A673 (cell line): ENCODE measurements around the gene OR5AU1.

Experiments used
- EZH2 ChIP-seq: fragments of 200-600 bp; sonication (generic); IDR thresholded peaks from 2 replicates; pipeline ENCODE4 v1.6.1; 2017; ENCODE audit warnings: borderline replicate concordance, low read depth, mild to moderate bottlenecking, mixed read lengths, antibody characterized with exemption, low read length; ENCODE audit not compliant: poor library complexity, severe bottlenecking
- TF ChIP-seq, protein P1 (sequence below): fragments of 300-800, 200-600 bp; sonication (generic); conservative IDR thresholded peaks from 2 replicates; pipeline ENCODE4 v1.5.1; 2017; ENCODE audit warnings: low read depth, mild to moderate bottlenecking, antibody characterized with exemption, low read length, moderate library complexity, mixed read lengths

DNA sequence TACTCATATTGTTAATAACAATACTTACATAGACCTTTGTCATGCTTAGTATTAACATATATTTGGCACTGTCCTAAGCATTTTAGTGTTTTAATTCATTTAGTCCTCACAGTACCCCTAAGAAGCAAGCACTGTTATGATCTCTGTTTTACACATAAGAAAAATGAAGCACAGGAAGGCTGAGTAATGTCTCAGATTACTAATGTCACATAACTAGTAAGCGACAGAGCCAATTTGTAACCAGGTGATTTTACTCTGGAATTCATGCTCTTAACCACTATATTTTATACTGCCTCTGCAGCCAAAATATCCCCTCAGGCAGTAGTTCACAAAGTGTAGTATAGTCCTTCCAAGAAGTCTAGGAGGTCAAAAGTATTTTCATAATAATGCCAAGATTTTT, 34.7 kb downstream of the OR5AU1 start:
- TF ChIP-seq, protein P1, sequence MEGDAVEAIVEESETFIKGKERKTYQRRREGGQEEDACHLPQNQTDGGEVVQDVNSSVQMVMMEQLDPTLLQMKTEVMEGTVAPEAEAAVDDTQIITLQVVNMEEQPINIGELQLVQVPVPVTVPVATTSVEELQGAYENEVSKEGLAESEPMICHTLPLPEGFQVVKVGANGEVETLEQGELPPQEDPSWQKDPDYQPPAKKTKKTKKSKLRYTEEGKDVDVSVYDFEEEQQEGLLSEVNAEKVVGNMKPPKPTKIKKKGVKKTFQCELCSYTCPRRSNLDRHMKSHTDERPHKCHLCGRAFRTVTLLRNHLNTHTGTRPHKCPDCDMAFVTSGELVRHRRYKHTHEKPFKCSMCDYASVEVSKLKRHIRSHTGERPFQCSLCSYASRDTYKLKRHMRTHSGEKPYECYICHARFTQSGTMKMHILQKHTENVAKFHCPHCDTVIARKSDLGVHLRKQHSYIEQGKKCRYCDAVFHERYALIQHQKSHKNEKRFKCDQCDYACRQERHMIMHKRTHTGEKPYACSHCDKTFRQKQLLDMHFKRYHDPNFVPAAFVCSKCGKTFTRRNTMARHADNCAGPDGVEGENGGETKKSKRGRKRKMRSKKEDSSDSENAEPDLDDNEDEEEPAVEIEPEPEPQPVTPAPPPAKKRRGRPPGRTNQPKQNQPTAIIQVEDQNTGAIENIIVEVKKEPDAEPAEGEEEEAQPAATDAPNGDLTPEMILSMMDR = no peak
- no peak for TF ChIP-seq EZH2
